GM13976 (cell line): ENCODE data around the gene DPY19L1.
"Not testable (repeated sequence)": the region's sequence is repeated elsewhere in the genome, so short reads cannot be mapped to it uniquely, and the experiment has no call there.

Source experiments
- DNase-seq: peaks from one replicate; pipeline ENCODE4 v3.0.0; 2012; ENCODE audit warnings: low spot score
- CTCF ChIP-seq: IDR thresholded peaks from 2 replicates; pipeline ENCODE4 v1.5.1; 2012; ENCODE audit warnings: borderline replicate concordance, mild to moderate bottlenecking; ENCODE audit not compliant: insufficient read depth; ENCODE audit errors: extremely low read depth, missing control alignments, control extremely low read depth
- in situ Hi-C: fragments of 300-500 bp; cut with MboI; formaldehyde crosslinking; loops from one replicate; pipeline ENCODE4 v1.12.0; 2022; ENCODE audit warnings: low sequenced_read_pairs, mixed read lengths, inconsistent platforms; ENCODE audit not compliant: unreplicated experiment

The DPY19L1 gene

GRCh38 chr7:34931739-34932138 is 105.5 kb downstream of the DPY19L1 start:
- in situ Hi-C loops: no loop called here
- no peak for TF ChIP-seq CTCF
- no peak for DNase-seq

GRCh38 chr7:34929783-34930182 is 107.5 kb downstream of the DPY19L1 start:
- in situ Hi-C loops, DNase-seq: not testable (repeated sequence)

GRCh38 chr7:34928560-34928959 is 108.7 kb downstream of the DPY19L1 start:
- in situ Hi-C loops: no loop called here

GRCh38 chr7:34928052-34928451 is 109.2 kb downstream of the DPY19L1 start:
- DNase-seq: no peak
- in situ Hi-C loops: no loop called here

More at GRCh38 chr7:34928560-34928959, 108.7 kb downstream of the DPY19L1 start:
- no peak for DNase-seq
- TF ChIP-seq CTCF: no peak

GRCh38 chr7:34920470-34920869 is 116.8 kb downstream of the DPY19L1 start:
- DNase-seq, in situ Hi-C loops: not testable (repeated sequence)

More at GRCh38 chr7:34928052-34928451, 109.2 kb downstream of the DPY19L1 start:
- peak; percentile 31 for TF ChIP-seq CTCF

GRCh38 chr7:34919038-34919437 is 118.2 kb downstream of the DPY19L1 start:
- DNase-seq, in situ Hi-C loops: not testable (repeated sequence)

GRCh38 chr7:34918198-34918861 is 119.0 kb downstream of the DPY19L1 start:
- DNase-seq, in situ Hi-C loops: not testable (repeated sequence)

- in situ Hi-C loops, DNase-seq: not testable (repeated sequence)
Observed at GRCh38 chr7:34917515-34917914, 119.8 kb downstream of the DPY19L1 start.

- in situ Hi-C loops: no loop called here
- no peak for TF ChIP-seq CTCF
- no peak for DNase-seq
Observed at GRCh38 chr7:34916267-34916666, 121.0 kb downstream of the DPY19L1 start.

- no peak for TF ChIP-seq CTCF
- DNase-seq: no peak
- in situ Hi-C loops: no loop called here
Observed at GRCh38 chr7:34912236-34912635, 125.0 kb downstream of the DPY19L1 start.

- in situ Hi-C loops: not testable (repeated sequence)
Observed at GRCh38 chr7:34906266-34906850, 130.9 kb downstream of the DPY19L1 start.

More at GRCh38 chr7:34906266-34906850, 130.9 kb downstream of the DPY19L1 start:
- DNase-seq: not testable (repeated sequence)
